SK-MEL-5 (cell line): ENCODE measurements around the gene TRIP4. TPM values are rescaled to one million over a fixed set of nuclear protein-coding genes. Genes with fewer than 3 reads are reported as not detected.

Experiments
- DNase-seq: peaks from one replicate; pipeline ENCODE4 v3.0.0-alpha.2; 2016; ENCODE audit warnings: low read depth, low spot score
- in situ Hi-C: cut with HindIII; loops from 2 replicates; pipeline ENCODE4 v1.10.0; 2016; ENCODE audit warnings: low sequenced_read_pairs, high pct_unique_total_duplicates, low pct_unique_long_range_greater_than_20kb
- small RNA-seq, 2 experiments: library from RNA; depleted of rRNA; stranded (forward); fragments of <200 nt; gene quantifications; one replicate each; pipeline ENCODE3, GENCODE V24; 2014
- total RNA-seq: library from RNA; depleted of rRNA; stranded (reverse); fragments of >200 nt; shearing (Covaris generic); gene quantifications from 2 replicates; pipeline ENCODE4 v1.2.3, GENCODE V29; 2014; rRNA removed

TRIP4 gene
- total RNA-seq, 1 experiment from 2014 or later: 13.5 TPM

DNA sequence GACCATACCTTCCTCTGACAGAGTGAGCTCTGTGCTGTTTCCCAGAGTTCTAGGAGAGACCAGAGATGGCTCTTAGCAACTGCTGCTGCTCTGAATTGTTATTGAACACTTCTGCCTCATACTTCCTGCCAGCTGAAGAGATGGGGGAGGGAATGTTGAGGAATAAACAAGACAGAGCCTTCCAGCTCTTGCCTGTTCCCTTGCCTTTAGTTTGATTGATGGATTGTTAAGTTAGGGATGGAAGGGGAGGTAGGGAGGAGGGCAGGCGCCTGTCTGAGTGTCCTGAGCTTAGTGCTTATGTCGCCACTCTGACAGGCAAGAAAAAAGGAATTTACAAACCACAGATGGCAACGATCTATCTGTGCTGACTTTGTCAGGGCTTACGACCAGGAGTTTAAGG lies 115.6 kb downstream of the TRIP4 start:
- no peak for DNase-seq
- in situ Hi-C loops: no loop called here

DNA sequence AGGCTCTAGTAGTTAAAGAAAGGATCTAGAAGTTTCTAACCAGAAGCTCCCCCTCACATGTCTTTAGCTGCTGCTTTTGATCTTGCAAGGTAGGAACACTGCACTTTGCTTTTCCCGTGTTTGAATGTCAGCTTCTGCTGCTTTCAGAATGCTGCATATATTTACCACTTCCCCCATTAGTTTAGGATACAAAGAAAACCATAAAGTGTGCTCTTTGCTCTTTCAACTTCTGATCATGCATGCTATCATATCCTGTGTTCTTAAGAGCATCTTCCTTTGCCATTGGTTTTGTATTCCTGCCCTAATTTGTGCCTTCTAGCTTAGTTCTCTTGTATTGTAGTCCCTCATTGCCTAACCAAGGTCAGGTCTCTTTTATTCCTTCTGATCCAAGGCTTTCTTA lies 116.0 kb downstream of the TRIP4 start:
- in situ Hi-C loops: no loop called here
- no peak for DNase-seq

Small RNAs within 50 kb of the gene (small RNA-seq; reads per million reads assigned to genes)
- gene RF00019 (0 reads per million in 2 experiments), gene RF00554 (0 reads per million in 2 experiments)

Other genes with a start within 250 kb of the TRIP4 start
- gene SNX22, start 236.1 kb upstream of the TRIP4 start, total RNA-seq: 3.7 and 5.0 TPM in 2 replicates
- 1,210 and 1,292 TPM in 2 replicates for gene PPIB, start 224.8 kb upstream of the TRIP4 start, total RNA-seq
- gene CSNK1G1, start 31.7 kb upstream of the TRIP4 start, total RNA-seq: 14.9 and 18.5 TPM in 2 replicates
- gene PCLAF, start 6.4 kb upstream of the TRIP4 start, total RNA-seq: 95.4 and 144 TPM in 2 replicates
- 12.9 and 15.1 TPM in 2 replicates for gene ZNF609, start 72.7 kb downstream of the TRIP4 start, total RNA-seq